Calu3 (cell line): ENCODE measurements around the gene ABCB8. TPM values are rescaled to one million over a fixed set of nuclear protein-coding genes. Genes with fewer than 3 reads are reported as not detected.
"Not testable (repeated sequence)": the region's sequence is repeated elsewhere in the genome, so short reads cannot be mapped to it uniquely, and the experiment has no call there.

Experiments used
- BruUV-seq: library from RNA; stranded (reverse); fragments of 400-500 nt; replicated peaks from 2 replicates; lab custom pipeline; 2021; lab: Mats Ljungman, UMichigan
- CTCF ChIA-PET: fragments of 300-600 bp; sonication (Branson Sonifier 250); formaldehyde crosslinking; loops from one replicate; lab custom pipeline; 2022; ENCODE audit warnings: antibody characterized with exemption; lab: Charles Lee
- DNase-seq: peaks from one replicate; pipeline ENCODE4 v3.0.0; 2022
- H3K27ac Mint-ChIP-seq: one replicate; pipeline ENCODE4 v1.8.0; 2022; ENCODE audit warnings: mixed read lengths; ENCODE audit not compliant: unreplicated experiment
- H3K27me3 Mint-ChIP-seq: one replicate; pipeline ENCODE4 v1.8.0; 2022; ENCODE audit warnings: mixed read lengths; ENCODE audit not compliant: unreplicated experiment
- H3K36me3 Mint-ChIP-seq: one replicate; pipeline ENCODE4 v1.8.0; 2022; ENCODE audit warnings: mild to moderate bottlenecking, moderate library complexity, mixed read lengths; ENCODE audit not compliant: insufficient read depth, unreplicated experiment
- H3K4me1 Mint-ChIP-seq: one replicate; pipeline ENCODE4 v1.8.0; 2022; ENCODE audit warnings: mild to moderate bottlenecking, low read depth, mixed read lengths; ENCODE audit not compliant: unreplicated experiment
- H3K4me3 Mint-ChIP-seq: one replicate; pipeline ENCODE4 v1.8.0; 2022; ENCODE audit warnings: mild to moderate bottlenecking, low read depth, moderate library complexity, mixed read lengths; ENCODE audit not compliant: unreplicated experiment
- H3K9me3 Mint-ChIP-seq: one replicate; pipeline ENCODE4 v1.8.0; 2022; ENCODE audit warnings: low read depth, mixed read lengths; ENCODE audit not compliant: unreplicated experiment
- intact Hi-C: fragments of 100-400 bp; cut with micrococcal nuclease; formaldehyde crosslinking; loops from one replicate; pipeline ENCODE4 v1.10.0; 2022; ENCODE audit not compliant: unreplicated experiment
- total RNA-seq: library from RNA; stranded (reverse); gene quantifications from 2 replicates; pipeline ENCODE4 v1.2.3, GENCODE V29; 2022
- TF ChIP-seq, protein P1 (sequence below): fragments of 200-600 bp; IDR thresholded peaks from one replicate; pipeline ENCODE4 v1.8.0; 2022; ENCODE audit warnings: antibody characterized with exemption; ENCODE audit not compliant: unreplicated experiment

The ABCB8 gene
- total RNA-seq, 1 experiment from 2014 or later: 40.2 TPM

DNA sequence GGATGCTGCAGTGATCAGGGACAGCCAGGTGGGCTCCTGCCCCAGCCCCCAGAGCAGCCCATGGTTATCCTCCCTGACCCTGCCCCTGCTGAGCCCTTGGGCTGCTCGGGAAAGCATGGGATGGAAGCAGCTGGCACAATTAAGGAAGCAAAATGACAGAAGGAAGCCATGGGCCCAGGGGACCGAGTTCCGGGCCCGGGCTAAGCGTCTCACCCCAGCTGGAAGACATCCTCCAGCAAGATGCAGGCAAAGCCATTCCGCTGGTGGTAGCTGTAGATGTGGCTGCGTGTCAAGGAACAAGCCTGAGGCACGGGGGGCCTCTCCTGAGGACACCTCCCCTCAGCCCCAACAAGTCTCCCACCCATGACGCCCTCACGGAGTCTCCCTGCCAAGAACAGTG lies 5.0 kb upstream of the ABCB8 start:
- Mint-ChIP-seq H3K27ac (no peak overlapping the region), H3K36me3 (peaks cover 17% of the 10 kb centered on the region), H3K27me3 (peaks cover 37% of the 10 kb centered on the region), H3K9me3 (no peaks in the 10 kb centered on the region), H3K4me1 (peaks cover 46% of the 10 kb centered on the region), H3K4me3 (no peak overlapping the region)
- TF ChIP-seq, protein P1, sequence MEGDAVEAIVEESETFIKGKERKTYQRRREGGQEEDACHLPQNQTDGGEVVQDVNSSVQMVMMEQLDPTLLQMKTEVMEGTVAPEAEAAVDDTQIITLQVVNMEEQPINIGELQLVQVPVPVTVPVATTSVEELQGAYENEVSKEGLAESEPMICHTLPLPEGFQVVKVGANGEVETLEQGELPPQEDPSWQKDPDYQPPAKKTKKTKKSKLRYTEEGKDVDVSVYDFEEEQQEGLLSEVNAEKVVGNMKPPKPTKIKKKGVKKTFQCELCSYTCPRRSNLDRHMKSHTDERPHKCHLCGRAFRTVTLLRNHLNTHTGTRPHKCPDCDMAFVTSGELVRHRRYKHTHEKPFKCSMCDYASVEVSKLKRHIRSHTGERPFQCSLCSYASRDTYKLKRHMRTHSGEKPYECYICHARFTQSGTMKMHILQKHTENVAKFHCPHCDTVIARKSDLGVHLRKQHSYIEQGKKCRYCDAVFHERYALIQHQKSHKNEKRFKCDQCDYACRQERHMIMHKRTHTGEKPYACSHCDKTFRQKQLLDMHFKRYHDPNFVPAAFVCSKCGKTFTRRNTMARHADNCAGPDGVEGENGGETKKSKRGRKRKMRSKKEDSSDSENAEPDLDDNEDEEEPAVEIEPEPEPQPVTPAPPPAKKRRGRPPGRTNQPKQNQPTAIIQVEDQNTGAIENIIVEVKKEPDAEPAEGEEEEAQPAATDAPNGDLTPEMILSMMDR: no peak
- intact Hi-C loops: loop anchor here (10.0 kb wide), 1 partner anchor 58 kb away; no protein-coding TSS in a partner anchor
- no peak for DNase-seq
- BruUV-seq: no TSS peak
- CTCF ChIA-PET: no interaction called here

DNA sequence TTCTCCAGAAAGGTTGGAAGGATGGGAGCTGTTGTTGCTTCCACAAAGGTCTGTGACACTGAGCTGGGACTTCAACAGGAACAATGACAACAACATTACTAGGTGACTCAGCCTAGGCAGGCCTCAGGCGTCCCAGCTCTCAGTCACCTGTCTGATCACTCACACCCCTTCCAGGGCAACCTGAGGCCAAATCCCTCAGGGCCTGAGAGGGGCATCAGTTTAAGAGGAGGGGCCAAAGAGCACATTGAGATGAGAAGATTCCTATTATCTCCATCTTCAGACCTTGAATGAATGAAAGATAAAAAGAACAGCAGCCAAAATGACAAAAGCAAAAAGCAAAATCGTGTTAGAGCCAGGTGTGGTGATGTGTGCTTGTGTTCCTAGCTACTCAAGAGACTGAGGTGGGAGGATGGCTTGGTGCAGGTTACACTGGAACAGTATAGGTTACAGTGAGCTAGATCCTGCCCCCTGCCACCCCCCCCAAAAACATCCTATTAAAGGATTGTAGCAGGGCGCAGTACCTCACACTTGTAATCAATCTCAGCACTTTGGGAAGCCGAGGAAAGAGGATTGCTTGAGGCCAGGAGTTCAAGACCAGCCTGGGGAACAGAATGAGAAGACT lies 3.7 kb upstream of the ABCB8 start, which contains the start of gene ATG9B:
Gene ATG9B (minus strand): TSS at position 60 of the 622 bp plus-strand sequence. CDS start 71 bp downstream, outside the sequence.
- Mint-ChIP-seq H3K36me3 (peaks cover 24% of the 10 kb centered on the region), H3K27me3 (peaks cover 24% of the 10 kb centered on the region), H3K9me3 (no peaks in the 10 kb centered on the region), H3K27ac (peak within 1 kb of the TSS; percentile 31), H3K4me3 (no peak within 1 kb of the TSS), H3K4me1 (peaks cover 51% of the 10 kb centered on the region)
- intact Hi-C loops: loop anchor here (5.0 to 10.0 kb wide), 2 partner anchors 58 to 60 kb away; partner anchors contain the start of genes FASTK and TMUB1
- DNase-seq: peak; percentile 59
- no TSS peak for BruUV-seq
- CTCF ChIA-PET: interaction anchor here (0.5 to 0.9 kb wide), 4 partner anchors 13 to 553 kb away, joined by 3 to 4 read pairs (median 3); no protein-coding TSS in a partner anchor
- TF ChIP-seq, protein P1: no peak

DNA sequence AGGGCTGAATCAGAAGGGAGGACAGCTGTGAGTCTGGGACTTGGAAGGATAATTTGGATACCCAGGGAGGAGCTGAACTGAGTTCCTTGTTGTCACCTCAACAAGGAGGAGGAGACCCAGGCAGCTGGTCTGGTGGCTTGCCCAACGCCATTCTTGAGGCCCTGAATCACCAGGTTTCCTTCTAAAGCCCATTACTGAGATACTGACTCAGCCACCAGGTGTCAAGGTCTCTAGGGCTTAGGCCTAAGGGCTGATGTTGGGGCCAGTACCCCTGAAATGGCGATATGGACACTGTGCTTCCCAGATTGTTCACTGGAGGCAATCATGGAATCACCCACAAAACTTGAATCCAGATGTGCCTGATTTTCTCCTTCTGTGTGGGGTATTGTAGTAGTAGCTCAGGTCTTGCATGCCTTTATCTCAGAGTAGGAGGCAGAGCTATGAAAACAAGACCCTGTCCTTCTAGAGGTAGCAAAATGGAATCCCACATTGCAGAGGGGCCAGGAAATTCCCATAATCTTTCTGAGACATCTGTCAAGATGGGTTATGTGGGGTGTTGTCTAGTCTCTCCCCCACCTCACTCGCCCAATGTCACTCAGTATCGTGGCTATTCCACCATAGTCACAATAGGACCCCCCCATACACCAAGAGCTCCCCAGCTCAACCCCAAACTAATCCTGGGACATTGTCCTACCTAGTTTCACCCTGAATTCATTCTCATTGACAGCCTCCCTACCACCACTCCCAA lies 2.2 kb upstream of the ABCB8 start:
- intact Hi-C loops: loop anchor here (5.0 to 10.0 kb wide), 2 partner anchors 56 to 61 kb away; partner anchors contain the start of genes FASTK and TMUB1
- peaks cover 9% of the 10 kb centered on the region for H3K27me3 Mint-ChIP-seq
- no peak overlapping the region for H3K4me3 Mint-ChIP-seq
- peak; percentile 28 for DNase-seq
- peaks cover 55% of the 10 kb centered on the region for H3K4me1 Mint-ChIP-seq
- peaks cover 22% of the 10 kb centered on the region for H3K36me3 Mint-ChIP-seq
- TF ChIP-seq, protein P1: no peak
- no peaks in the 10 kb centered on the region for H3K9me3 Mint-ChIP-seq
- CTCF ChIA-PET: no interaction called here
- no TSS peak for BruUV-seq
- H3K27ac Mint-ChIP-seq: peak overlapping the region; percentile 94

DNA sequence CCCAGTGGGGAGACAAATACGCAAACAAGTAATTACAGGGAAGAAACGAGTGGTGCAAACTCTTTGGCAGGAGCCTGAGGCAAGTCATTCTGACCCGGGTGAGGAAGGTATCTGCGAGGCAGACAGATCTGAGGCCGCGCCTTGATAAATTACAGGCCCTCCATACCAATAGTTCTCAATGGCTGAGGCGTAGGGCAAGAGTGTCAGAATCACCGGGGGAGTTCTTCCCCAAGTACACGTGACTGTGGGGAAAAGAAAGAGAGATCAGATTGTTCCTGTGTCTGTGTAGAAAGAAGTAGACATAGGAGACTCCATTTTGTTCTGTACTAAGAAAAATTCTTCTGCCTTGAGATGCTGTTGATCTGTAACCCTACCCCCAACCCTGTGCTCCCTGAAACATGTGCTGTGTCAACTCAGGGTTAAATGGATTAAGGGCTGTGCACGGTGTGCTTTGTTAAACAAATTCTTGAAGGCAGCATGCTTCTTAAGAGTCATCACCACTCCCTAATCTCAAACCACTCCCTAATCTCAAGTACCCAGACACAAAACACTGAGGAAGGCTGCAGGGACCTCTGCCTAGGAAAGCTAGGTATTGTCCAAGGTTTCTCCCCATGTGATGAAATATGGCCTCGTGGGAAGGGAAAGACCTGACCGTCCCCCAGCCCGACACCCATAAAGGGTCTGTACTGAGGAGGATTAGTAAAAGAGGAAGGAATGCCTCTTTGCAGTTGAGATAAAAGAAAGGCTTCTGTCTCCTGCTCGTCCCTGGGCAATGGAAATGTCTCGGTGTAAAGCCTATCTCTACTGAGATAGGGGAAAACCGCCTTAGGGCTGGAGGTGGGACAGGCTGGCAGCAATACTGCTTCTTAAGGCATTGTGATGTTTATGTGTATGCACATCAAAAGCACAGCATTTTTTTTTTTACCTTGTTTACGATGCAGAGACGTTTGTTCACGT lies 1.2 kb upstream of the ABCB8 start:
- H3K4me3 Mint-ChIP-seq: peak overlapping the region; percentile 82
- not testable (repeated sequence) for H3K9me3 Mint-ChIP-seq, BruUV-seq, H3K27me3 Mint-ChIP-seq, DNase-seq
- intact Hi-C loops: loop anchor here (5.0 to 10.0 kb wide), 2 partner anchors 55 to 62 kb away; partner anchors contain the start of genes FASTK and TMUB1
- peak overlapping the region; percentile 94 for H3K27ac Mint-ChIP-seq
- peaks cover 25% of the 10 kb centered on the region for H3K36me3 Mint-ChIP-seq
- CTCF ChIA-PET: interaction anchor here (0.7 to 1.4 kb wide), 5 partner anchors 8 to 61 kb away, joined by 3 to 13 read pairs (median 3); partner anchors contain the start of gene CDK5
- peaks cover 55% of the 10 kb centered on the region for H3K4me1 Mint-ChIP-seq

DNA sequence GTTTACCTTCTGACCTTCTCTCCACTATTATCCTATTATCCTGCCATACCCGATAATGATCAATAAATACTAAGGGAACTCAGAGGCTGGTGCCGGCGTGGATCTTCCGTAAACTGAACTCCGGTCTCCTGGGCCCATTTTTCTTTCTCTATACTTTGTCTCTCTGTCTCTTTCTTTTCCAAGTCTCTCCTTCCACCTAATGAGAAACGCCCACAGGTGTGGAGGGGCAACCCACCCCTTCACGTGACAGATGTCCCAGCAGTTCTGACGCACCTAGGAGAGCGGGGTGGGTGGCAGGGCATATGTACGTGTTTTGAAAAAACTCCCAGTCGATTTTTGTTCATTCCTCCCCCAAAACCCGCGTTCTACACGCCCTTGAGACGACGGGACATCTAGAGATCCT lies 521 bp upstream of the ABCB8 start:
- peaks cover 55% of the 10 kb centered on the region for H3K4me1 Mint-ChIP-seq
- not testable (repeated sequence) for H3K27me3 Mint-ChIP-seq, H3K9me3 Mint-ChIP-seq, DNase-seq
- CTCF ChIA-PET: interaction anchor here (0.7 to 1.4 kb wide), 15 partner anchors 8 to 201 kb away, joined by 3 to 13 read pairs (median 4); partner anchors contain the start of genes CDK5, FASTK, NOS3 and TMUB1
- BruUV-seq: TSS peak; percentile 91
- peaks cover 26% of the 10 kb centered on the region for H3K36me3 Mint-ChIP-seq
- intact Hi-C loops: loop anchor here (1.0 to 10.0 kb wide), 4 partner anchors 31 to 83 kb away; partner anchors contain the start of genes FASTK and TMUB1
- H3K4me3 Mint-ChIP-seq: peak overlapping the region; percentile 82
- H3K27ac Mint-ChIP-seq: peak overlapping the region; percentile 94
